ENCODE measurements around the gene MYMX.

DNA sequence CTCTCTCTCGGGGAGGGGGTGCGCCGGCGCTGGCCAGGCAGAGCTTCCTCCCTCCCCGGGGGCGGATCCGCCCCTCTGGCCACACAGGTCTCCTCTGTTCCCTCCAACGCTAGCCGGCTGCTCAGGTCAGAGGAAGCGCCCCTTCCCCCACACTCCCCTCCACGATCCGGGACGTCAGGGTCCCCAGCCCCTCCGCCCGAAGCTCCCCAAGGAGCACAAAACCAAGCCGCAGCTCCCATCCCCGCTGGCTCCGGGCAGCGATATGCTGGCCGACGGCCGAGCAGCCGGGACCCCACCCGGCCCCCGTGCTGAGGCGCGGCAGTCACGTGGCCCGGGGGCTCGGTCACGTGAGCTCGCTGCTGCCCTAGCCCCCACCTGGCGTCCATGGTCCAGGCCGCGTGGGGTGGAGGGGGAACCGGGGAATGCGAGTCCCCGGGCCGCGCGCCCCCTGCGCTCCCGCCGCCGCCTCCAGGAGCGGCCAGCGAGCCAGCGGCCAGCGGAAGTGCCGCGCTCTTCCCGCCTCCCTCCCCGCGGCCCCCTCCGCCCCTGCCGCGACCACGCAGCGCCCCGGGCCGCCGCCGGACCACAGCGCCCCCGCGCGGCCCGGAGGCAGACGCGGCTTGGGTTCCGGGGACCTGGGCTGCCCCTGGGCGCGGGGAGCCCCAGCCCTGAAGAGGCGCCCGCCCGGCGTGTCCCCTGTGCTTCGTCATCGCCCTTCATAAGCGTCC, 40.5 kb downstream of the MYMX start, which contains the start of gene SLC35B2:
- TF ChIP-seq CTCF (IDR thresholded peaks at IDR 0.05; ENCODE audit: low read depth, low read length) (peak; percentile 62), EZH2phosphoT487 (IDR thresholded peaks at IDR 0.05; ENCODE audit: low read depth) (no peak)
